AG09319 (cell line): ENCODE results near the gene RPL28.

ENCODE experiments used
- DNase-seq: peaks from one replicate; pipeline ENCODE4 v3.0.0-alpha.2; 2010; ENCODE audit warnings: low read depth; ENCODE audit errors: extremely low read depth
- TF ChIP-seq, protein P1 (sequence below): IDR thresholded peaks from 2 replicates; pipeline ENCODE4 v1.5.1; 2011; ENCODE audit warnings: low read depth, mild to moderate bottlenecking, inconsistent platforms, low read length, moderate library complexity

Gene RPL28

DNA sequence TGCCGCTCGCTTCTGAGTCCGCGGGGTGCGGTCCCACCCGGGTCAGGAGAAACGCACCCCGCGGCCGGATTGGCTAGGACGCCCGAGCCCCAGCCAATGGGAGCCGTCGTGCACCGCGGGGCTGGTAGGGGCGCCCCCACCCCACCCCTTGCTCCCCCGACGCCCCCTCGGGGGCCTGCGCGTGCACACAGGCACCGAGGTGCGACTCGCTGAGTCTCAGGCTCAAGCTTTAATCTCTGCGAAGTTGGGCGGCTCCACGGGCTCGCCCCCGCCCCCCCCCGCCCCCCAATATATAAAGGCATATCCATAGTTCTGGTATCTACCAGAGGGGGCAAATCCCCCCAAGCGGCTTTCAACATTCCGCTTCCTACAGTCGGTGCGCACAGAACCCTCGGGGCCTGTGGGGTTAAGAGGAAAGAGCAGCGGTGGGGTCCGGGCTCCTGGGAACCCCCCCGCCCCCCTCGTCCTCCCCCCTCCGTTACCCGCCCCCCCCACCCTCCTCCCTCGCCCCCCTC, 31.0 kb upstream of the RPL28 start, which contains the start of gene COX6B2:
TSS of gene COX6B2 (minus strand) at position 22 of the 515 bp plus-strand sequence. CDS start 198 bp downstream, outside the sequence.
- TF ChIP-seq, protein P1, sequence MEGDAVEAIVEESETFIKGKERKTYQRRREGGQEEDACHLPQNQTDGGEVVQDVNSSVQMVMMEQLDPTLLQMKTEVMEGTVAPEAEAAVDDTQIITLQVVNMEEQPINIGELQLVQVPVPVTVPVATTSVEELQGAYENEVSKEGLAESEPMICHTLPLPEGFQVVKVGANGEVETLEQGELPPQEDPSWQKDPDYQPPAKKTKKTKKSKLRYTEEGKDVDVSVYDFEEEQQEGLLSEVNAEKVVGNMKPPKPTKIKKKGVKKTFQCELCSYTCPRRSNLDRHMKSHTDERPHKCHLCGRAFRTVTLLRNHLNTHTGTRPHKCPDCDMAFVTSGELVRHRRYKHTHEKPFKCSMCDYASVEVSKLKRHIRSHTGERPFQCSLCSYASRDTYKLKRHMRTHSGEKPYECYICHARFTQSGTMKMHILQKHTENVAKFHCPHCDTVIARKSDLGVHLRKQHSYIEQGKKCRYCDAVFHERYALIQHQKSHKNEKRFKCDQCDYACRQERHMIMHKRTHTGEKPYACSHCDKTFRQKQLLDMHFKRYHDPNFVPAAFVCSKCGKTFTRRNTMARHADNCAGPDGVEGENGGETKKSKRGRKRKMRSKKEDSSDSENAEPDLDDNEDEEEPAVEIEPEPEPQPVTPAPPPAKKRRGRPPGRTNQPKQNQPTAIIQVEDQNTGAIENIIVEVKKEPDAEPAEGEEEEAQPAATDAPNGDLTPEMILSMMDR, result no peak
- no peak for DNase-seq

DNA sequence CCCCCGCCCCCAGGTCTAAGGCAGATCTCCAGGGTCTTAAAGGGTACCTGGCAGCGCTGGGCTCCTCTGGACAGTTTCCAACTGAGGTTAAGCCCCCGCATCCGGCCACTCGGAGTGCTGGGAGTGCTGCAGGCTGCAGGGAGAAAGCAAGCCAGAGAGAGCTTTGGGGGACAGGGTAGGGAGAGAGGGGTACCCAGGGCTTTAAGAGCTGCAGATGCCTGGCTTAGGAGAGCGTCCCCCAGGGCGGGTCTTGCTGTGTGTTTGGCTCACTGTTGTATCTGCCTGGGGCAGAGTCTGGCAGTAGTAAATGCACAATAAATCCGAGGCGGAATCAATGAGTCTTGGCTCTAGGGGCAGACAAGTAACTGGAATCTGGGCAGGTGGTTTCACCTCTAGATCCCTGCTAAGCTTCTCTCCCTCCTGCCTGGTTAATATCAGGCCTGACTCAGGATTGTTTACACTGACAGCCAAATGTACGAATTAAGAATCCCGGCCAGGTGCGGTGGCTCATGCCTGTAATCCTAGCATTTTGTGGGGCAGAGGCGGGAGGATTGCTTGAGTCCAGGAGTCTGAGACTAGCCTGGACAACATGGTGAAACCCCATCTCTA, 30.4 kb upstream of the RPL28 start:
- DNase-seq, result no peak
- TF ChIP-seq, protein P1, result no peak

DNA sequence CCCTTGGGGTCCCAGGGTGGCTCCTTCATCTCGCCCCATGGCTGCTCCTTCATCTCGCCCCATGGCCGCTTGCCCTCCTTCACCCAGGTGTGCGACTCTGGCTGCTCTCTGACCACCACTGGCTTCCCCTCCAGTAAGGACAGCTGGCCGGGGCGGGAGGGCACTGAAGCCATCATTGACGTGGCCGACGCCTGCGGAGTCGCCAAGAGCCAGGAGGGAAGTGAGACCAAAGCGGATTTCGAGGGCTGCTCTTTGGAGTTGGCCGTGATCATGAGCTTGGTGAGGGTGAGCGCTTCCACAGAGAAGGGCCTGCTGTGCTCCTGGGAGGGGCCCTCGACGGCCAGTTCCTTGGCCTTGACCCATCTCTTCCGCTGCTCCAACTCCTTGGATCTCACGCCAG, 27.2 kb upstream of the RPL28 start:
- TF ChIP-seq, protein P1, result no peak
- DNase-seq, result no peak

DNA sequence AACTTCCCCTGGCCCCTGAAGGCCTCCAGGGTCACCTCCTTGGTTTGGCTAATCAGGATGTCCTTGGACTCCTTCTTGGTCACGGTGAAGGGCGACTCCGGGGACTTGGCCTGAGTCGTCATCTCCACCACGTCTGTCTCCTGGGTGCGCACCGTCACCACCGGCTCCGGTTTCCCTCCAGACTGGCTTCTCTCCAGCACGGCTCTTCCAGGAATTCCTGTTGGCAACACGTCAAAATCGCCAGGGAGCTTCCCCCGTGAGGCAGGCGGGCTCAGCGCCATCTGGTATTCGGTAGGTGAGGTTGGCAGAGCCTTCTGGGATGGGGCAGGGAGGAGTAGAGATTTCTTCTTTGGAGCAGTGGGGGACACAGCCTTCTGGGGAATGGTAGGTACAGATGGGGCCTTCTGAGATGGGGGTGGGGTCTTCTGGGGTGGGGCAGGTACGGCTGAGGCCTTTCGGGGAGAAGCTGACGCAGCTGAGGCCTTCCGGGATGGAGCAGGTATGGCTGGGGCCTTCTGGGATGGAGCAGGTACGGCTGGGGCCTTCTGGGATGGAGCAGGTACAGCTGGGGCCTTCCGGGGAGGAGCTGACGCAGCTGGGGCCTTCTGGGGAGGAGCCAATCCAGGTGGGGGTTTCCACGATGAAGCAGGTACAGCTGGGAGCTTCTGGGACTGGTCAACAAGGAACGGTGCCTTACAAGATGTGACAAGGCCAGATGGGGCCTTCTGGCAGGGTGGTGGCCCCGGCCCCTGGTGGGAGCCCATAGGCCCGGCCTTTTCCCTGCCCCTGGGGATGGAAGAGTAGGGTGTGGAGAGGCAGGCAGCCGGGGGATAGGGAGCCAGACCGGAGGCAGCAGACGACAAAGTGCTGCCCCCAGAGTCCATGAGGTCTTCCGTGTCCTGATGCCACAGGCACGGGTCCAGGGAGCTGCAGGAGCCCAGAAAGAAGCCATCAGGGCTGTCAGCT, 26.5 kb upstream of the RPL28 start:
- DNase-seq, result no peak
- TF ChIP-seq, protein P1, result no peak

DNA sequence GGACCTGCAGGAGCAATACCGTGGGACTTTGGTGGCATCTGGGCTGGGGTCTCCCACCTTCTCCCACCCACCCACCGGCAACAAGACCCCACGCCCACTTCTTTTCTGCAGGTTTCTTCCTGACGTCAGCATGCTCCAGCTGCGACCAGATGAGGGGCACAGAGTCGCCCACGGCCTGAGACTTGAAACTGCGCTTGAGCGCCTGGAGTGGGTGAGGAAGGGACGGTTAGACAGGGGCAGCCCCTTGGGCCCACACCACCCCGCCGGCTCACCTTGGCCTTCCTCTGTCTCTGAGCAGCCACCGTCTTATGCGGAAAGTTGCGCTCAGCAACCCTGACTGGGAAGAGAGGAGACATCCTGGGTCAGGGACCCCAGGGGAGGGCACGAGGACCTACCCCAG, 24.8 kb upstream of the RPL28 start:
- TF ChIP-seq, protein P1, result no peak
- DNase-seq, result no peak

DNA sequence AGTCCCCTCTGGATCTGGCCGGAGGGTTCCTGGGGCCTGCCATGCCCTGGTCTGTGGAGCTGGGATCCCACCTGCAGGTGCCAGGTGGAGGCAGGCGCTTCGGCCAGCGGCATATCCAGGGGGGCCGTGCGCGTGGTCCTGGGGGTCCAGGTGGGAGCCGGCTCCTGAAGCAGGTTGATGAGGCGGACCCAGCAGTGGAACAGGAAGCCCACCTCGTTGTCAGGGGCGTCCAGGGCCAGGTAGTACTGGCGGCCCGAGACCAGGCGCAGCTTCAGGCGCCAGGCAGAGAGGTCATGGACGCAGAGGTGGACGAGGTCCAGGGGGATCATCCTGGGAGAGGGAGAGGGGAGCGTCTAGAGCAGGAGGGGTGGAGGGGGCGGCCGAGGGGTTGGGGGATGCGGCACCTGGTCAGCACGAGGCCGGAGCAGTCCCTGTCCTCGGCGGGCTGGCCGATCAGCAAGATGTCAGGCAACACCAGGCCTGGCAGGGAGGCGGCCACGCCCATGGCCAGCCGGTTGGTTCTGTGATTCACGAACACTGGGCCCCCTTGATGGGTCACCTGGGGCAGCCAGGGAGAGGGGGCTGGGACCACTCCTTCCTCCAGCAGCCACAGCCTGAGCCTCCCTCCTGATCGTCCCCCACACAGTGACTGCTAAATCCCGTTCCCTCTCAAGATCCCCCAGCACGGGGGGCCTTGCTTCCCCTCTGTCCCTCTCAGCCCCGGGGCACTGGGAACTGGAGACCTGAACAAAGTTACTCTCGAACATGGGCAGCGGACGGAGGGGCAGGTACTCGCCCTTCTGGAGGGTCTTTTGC, 23.4 kb upstream of the RPL28 start:
- no peak for DNase-seq
- TF ChIP-seq, protein P1, result no peak
